DLD1 (cell line): ENCODE results near the gene LRRFIP2.
"Not testable (repeated sequence)": the region's sequence is repeated elsewhere in the genome, so short reads cannot be mapped to it uniquely, and the experiment has no call there.

Source experiments
- in situ Hi-C: cut with HindIII; loops from 2 replicates; pipeline ENCODE4 v1.10.0; 2017; ENCODE audit warnings: low sequenced_read_pairs

LRRFIP2 gene, protein sequence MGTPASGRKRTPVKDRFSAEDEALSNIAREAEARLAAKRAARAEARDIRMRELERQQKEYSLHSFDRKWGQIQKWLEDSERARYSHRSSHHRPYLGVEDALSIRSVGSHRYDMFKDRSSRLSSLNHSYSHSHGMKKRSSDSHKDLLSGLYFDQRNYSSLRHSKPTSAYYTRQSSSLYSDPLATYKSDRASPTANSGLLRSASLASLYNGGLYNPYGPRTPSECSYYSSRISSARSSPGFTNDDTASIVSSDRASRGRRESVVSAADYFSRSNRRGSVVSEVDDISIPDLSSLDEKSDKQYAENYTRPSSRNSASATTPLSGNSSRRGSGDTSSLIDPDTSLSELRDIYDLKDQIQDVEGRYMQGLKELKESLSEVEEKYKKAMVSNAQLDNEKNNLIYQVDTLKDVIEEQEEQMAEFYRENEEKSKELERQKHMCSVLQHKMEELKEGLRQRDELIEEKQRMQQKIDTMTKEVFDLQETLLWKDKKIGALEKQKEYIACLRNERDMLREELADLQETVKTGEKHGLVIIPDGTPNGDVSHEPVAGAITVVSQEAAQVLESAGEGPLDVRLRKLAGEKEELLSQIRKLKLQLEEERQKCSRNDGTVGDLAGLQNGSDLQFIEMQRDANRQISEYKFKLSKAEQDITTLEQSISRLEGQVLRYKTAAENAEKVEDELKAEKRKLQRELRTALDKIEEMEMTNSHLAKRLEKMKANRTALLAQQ

DNA sequence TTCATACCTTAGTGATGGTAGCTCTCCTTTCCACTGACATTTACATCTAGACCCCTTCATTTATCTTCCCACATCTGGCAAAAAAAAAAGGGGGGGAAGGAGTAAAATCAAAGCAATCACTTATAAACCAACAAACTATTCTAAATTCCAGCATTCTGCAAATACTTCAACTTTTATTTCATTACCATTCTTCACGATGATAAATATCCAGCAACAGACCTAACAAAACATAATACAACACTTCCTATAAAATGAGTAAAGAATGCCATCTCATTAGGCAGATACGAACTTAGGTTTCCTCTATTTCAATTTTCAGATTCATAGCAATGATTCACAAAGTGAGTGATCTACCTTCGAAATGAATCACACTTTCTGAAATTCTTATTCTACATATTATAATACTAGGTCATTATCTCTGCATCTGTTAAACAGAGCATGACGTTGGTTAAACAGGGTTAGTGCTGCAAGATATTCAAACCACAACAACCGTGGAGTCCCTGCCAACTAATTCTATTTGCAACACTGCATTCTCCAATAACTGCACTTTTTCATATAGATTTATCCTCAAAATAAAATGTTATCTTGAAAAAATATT lies at the start of gene LRRFIP2:
Gene LRRFIP2 (minus strand): TSS at position 51 of the 595 bp plus-strand sequence. CDS start 25,599 bp downstream, outside the sequence.
- in situ Hi-C loops: no loop called here

DNA sequence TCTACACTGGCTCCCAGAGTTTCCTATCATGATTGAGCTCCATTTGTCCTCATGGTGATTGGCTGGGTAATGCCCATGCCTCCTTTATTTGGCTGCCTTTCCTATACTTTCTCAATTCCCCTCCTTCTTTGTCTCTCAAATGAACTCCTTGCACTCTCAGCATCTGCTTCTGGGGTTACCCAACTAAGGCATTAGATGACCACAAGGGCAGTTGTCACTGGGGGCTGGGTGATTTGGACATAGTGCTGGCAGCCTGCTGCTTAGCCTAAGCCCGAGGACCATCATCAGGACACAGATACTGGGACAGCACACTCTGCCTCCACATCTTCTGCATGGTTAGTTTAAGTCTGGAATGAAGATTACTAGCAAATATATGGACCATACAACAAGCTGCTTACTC lies 49.2 kb upstream of the LRRFIP2 start:
- in situ Hi-C loops: no loop called here

DNA sequence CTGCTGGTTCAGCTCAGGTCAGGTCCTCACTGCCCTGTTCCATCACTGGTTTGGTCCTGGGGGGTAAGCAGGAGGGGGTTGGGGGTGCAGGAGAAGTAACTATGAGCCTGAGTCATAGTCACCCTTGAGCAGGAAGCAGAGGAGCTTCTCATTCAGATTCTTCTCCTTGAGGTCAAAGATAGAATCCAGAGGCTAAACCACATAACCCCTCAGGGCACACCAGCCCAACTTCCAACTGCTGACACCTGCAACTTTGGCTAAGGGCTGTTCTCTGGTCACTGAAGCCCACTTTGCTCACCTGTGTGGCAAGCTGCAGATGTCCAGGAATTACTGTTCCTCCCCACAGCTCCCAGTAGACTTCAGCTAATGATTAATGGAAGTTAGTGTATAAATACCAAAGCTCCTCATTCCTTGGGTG lies 48.8 kb upstream of the LRRFIP2 start:
- in situ Hi-C loops: no loop called here

DNA sequence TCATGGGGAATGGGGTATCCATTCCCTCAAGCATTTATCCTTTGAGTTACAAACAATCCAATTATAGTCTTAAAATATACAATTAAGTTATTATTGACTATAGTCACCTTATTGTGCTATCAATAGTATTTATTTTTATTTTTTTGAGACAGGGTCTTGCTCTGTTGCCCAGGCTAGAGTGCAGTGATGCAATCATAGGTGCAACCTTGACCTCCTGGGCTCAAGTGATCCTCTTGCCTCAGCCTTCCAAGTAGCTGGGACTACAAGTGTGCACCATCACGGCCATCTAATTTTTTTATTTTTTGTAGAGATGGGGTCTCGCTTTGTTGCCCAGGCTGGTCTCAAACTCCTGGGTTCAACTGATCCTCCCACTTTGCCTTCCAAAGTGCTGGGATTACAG lies 48.2 kb upstream of the LRRFIP2 start:
- in situ Hi-C loops: not testable (repeated sequence)

DNA sequence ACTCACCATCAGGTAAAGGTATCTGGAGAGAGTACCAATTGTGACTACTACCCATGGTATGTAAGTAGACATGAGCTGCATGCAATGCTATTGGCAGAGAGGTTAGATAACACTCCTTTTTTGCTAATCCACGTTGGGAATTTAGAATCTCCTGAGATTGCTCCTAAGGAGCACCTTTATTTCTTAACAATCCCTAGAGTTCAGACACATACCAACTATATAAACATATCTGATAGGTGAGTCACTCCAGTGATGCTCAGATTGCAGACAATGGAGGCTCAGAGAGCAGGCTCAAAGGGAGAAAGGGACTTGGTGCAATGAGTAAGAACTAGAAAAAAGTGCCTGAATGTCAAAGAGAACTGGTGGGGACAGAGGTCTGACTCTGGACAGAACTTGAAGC lies 47.0 kb upstream of the LRRFIP2 start:
- in situ Hi-C loops: no loop called here

DNA sequence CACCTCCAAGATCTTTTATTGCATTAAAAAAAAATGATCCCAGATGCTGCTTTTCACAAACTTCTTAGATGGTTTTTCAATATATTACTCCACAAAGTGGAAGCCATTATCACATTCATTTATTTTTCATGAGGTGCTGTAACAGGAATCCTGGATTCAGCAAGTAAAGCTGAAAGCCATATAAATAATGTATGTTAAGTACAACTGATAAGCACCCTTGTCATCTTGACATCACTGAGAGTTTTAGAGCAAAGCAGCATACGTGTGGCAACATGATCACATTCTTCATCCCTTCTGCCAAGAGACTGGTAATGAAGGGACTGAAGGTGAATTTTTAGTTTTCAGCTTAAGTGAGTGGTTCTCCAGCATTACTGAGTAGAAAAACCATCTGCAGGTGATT lies 44.9 kb upstream of the LRRFIP2 start:
- in situ Hi-C loops: no loop called here

DNA sequence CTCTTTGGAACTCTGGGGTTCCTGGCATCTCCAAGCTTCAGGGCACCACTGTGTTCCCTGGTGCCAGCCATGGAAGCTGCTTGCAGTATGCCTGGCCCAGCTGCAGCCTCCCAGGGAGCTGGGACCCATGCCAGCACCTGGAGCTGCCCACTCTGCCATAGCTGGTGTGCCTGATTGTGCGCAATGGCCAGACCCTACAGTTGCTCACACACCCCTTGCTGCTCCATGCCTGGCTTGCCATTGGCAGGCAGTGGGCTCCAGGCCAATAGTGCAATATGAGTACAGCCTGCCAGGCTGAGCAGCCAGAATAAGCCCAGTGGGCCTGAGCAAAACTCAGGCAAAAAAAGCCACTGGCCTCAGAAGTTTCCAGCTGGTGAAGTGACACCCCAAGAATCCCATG lies 43.8 kb upstream of the LRRFIP2 start:
- in situ Hi-C loops: no loop called here

DNA sequence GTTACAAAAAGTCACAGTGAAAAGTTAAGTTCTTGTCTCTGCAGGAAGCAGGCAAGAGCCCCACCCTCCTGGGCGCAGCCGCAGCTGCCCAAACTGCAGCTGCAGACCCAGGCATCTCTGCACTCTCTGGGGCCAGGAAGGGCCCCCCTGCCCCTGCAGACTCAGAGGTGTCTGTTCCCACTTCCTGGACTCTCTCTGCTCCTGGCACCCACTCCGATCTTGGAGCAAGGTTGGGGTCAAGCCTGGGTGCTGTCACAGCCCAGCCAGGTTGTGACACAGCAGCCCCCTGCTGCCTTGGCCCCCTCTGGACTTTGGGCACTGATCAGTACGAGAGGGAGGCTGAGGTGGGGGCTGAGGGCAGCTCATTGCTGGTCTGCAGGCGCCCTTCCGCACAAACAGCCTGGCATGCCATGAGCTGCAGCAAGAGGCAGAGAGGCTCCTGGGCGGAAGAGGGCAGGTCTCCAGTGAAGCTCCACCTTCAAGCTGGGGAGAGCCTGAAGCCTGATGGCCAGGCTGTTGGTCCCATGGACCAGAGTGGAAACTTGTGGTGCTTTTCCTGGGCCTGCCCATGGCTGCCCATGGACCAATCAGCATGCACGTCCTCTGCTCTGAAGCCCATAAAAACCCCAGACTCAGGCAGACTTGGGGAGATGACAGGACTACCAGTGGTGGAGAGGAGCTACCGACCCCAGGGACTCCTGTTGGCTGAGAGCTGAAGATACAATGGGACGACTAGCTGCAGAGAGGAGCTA lies 42.9 kb upstream of the LRRFIP2 start:
- in situ Hi-C loops: no loop called here

DNA sequence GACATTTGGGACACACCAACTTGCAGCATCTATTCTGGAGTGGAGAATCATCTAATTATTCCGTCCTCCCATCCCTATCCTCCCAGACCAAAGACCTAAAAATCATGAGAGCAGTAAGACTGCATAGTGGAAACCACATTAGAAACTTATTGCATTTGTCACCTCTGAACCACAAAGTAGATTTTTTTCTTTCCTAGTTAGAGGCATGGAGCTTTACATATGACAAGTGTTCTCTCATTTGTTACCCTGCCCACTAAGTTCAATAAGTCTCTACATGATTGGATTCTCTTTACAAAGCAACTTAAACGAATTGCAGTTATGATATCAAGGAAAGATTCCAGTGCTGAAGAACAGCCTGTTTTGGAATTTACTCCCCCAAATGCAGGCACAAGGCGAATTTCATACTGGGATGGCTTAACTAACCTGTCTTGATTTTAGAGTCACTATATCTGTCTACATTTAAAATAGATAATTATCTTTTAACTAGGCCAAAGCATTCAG lies 42.3 kb upstream of the LRRFIP2 start:
- in situ Hi-C loops: no loop called here

DNA sequence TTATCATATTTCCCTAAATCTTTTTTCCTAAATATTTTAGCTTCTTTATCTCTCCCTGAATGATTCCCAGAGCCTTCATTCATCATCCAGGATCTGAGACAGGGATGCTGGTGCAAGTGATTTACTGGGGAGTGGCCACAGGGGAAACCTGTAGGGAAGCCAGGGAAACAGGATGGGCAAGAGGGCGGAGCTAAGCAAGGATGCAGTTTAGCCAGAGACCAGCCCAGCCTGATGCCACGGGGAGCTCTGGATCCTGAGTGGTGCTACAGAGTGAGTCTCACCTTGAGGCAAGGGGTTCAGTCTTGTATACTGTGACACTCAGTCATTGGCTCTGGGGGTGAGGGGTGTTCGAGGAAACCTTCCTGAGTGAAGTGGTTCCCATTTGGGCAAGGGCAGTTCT lies 39.7 kb upstream of the LRRFIP2 start:
- in situ Hi-C loops: no loop called here

DNA sequence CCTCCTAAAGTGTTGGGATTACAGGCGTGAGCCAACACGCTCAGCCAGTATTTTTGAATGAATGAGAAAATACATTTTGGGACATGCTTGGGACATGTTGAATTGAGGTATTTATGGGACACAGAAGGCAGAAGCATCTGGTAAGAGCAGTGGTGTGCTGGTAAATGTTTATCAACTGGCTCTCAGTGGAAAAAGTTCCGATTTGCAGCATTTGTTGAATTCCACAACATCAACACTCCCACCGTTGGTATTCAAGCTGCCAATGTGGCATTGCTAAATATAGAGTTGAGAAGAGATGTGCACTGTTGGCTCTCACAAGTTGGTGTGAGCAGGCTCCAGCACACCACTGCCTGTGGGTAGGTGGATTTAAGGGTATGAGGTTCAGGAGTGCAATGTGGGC lies 35.8 kb upstream of the LRRFIP2 start:
- in situ Hi-C loops: no loop called here

DNA sequence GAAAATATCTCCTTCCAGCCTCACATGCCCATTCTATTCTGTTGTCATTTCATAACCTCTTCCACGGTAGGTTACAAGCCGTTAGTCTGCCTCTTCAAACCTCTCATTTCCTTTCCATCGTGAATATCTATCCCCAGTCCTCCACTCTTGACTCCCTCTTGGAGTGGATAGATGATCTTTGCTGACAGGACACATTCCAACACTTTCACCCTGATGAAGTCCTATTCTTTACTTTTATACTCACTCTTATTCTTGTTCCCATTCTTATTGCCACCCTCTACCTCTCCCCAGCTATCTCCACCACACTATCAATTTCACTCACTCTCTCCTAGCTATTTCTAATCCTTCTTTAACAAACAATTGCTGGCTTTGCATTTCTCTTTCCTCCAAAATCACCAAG lies 34.2 kb upstream of the LRRFIP2 start:
- in situ Hi-C loops: not testable (repeated sequence)

DNA sequence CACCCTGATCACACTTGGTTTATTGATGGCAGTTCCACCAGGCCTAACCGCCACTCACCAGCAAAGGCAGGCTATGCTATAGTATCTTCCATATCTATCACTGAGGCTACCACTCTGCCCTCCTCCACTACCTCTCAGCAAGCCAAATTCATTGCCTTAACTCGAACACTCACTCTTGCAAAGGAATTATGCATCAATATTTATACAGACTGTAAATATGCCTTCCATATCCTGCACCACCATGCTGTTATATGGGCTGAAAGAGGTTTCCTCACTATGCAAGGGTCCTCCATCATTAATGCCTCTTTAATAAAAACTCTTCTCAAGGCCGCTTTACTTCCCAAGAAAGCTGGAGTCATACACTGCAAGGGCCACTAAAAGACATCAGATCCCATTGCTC lies 33.6 kb upstream of the LRRFIP2 start:
- in situ Hi-C loops: not testable (repeated sequence)

DNA sequence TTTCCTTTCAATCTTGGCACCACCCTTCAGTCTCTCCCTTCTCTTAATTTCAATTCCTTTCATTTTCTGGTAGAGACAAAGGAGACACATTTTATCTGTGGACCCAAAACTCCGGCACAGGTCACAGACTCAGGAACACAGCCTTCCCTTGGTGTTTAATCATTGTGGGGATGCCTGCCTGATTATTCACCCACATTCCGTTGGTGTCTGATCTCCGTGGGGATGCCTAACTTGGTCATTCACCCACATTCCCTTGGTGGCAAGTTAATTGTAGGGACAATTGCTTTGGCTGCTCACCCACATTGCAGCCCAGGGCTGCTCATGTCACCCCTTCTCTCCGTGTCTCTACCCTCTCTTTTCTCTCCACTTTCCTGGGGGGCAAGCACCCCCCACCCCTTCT lies 31.7 kb upstream of the LRRFIP2 start:
- in situ Hi-C loops: not testable (repeated sequence)

DNA sequence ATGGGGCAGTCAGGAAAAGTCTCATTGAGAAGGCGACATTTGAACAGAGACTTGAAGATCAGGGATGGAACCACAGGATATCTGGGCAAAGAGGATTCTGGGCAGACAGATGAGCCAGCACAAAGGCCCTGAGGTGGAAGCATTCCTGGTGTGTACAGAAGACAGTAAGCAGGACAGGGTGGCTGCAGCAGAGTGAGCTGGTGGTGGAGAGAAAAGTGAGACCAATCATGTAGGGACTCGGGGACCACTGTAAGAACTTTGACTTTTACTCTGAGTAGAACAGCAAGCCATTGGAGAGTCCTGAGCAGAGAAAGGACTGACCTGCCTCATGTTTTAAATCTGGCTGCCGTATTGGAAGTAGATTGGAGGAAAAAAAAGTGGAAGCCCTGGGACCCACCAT lies 29.9 kb upstream of the LRRFIP2 start:
- in situ Hi-C loops: no loop called here

DNA sequence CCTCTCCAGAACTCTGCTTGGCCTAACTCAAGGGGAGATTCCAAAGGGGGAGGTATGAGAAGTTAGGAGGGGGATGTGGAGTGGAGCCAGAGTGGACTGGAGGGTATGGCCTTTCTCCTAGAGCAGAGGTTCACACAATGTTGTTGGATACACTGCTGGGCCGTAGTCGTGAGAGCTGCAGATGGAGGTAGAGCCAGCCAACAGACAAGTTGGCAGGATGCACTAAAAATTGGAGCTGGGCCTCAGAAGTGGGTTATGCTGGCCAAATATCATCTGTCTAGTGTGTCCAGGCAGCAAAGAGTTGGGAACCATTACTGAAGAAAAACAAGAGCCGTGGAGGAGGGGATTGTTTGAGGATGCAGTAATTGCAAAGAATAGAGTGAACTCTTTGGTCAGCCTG lies 27.7 kb upstream of the LRRFIP2 start:
- in situ Hi-C loops: no loop called here

DNA sequence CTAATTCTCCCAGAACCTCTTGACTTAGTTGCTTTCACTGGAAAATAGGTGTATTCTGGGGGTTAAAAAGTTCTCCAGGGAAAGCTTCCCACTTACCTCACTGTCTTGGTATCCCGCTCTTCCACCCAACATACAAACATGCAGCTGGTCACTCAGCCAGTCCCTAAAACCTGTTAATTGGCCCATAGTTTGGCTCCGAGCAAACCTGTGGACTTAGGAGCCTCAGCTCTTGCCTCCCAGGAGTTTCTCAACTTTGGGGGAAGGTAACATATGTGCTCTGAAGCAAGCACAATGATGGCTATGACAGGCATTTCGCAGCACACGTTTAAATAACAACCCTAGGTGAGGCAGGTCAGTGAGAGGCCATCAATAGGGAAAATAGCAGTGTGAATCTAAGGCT lies 25.8 kb upstream of the LRRFIP2 start:
- in situ Hi-C loops: no loop called here

DNA sequence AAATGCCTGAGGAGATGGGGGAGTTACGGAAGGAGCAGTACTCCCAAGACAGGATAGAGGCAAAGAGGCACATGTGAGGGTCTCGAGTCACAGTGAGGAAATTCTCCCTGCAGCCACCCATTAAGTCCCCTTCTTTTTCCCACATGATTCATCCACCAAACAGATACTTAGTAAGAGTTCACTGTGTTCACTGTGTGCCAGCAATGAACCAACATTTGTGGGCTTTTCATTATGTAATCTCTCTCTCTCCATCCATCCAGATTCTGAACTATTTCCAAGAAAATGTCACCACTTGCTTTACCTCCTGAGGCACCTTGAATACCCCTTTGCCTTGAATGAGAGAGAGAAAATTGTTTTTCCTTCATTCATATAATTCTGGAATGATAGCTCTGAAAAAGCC lies 24.6 kb upstream of the LRRFIP2 start:
- in situ Hi-C loops: no loop called here

DNA sequence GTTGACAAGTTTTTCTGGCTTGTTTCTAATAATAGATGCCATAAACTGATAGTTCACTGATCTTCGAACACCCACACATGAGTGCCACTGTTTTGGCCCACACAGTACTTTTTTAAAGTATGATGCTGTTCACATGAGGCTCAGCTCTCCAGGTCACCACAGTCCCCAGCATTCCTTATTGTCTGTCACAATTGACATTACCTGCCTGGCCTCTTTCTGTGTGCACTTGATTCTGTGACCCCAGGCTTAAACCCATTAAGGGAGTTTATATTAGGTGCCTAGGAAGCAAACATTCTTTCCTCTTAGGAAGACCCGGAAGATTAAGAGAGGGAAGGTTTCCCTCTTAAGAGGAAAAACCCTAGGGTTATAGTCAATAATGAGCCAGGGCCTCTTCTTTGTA lies 24.2 kb upstream of the LRRFIP2 start:
- in situ Hi-C loops: no loop called here

DNA sequence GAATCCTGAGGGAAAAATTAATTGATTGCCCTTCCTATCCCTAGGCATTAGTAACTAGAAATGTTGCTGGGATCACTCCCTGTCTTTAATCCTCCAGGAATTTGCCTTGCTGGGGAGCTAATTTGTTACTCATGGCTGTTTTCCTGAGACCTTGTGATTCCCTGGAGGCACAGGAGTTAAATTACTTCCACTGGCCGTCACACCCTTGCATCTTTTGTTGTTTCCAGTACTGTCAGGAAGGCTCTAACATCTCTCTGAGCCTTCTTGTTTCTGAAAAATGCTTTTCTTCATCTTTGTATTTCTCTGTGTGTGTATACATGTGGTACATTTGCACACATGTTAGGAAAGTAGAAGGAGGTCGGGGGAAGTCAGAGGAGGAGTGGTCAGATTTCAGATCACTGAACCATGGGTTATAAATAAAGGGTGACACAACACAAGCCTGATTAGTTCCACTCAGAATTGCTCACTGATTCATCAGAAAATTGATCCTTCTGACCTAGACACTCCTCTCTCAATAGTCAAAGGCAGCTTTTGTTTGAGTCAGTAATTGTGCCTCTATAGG lies 23.5 kb upstream of the LRRFIP2 start:
- in situ Hi-C loops: no loop called here

DNA sequence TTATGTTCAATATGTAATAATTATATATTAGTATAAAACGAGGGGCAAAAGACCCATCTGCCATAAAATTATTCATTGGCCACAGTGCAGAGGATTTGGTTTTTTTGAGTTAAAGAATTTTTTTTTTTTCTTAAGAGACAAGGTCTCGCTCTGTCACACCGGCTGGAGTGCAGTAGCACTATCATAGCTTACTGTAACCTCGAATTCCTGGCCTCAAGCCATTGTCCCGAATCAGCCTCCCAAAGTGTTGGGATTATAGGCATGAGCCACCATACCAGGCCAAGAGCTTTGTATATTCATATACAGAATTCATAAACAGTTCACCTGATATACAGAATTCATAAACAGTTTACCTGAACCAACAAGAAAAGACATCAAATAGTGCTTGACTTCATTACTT lies 20.2 kb upstream of the LRRFIP2 start:
- in situ Hi-C loops: no loop called here
